Gastrocnemius medialis (tissue), 4 donors: Measurements from ENCODE around the gene ARHGAP19. TPM values are rescaled to one million over a fixed set of nuclear protein-coding genes. Genes with fewer than 3 reads are reported as not detected.

Source experiments
- ATAC-seq, 2 donors: fragments of 150-250 bp; one replicate each; pipeline ENCODE4 v1.9.1; 2016
- DNase-seq, 2 donors: peaks; one replicate each; pipeline ENCODE4 v3.0.0-alpha.2; 2019
- H3K27ac ChIP-seq, 4 donors: fragments of 200-600 bp; sonication (generic); 1 replicate in 1 of 4; 2 replicates in 3 of 4; pipeline ENCODE4 v1.5.1; 2016 to 2018; ENCODE audit warnings: mild to moderate bottlenecking in 2 of 4, moderate library complexity in 1 of 4
- H3K27me3 ChIP-seq, 3 donors: fragments of 200-600 bp; sonication (generic) in 2 of 3; 1 replicate in 1 of 3; 2 replicates in 2 of 3; pipeline versions ENCODE4 v1.5.1 to v1.6.0; 2016 to 2019; ENCODE audit warnings: mild to moderate bottlenecking in 1 of 3, moderate library complexity in 1 of 3
- H3K36me3 ChIP-seq, 2 donors: fragments of 200-600 bp; sonication (generic) in 1 of 2; one replicate each; pipeline ENCODE4 v1.5.1; 2017 to 2018
- H3K4me1 ChIP-seq, 2 donors: fragments of 200-600 bp; sonication (generic) in 1 of 2; one replicate each; pipeline ENCODE4 v1.5.1; 2016 to 2017; ENCODE audit warnings: mild to moderate bottlenecking in 2 of 2
- H3K4me3 ChIP-seq, 4 donors: fragments of 200-600 bp; sonication (generic) in 3 of 4; 1 replicate in 1 of 4; 2 replicates in 3 of 4; pipeline ENCODE4 v1.5.1; 2016 to 2019; ENCODE audit warnings: mild to moderate bottlenecking in 2 of 4
- H3K9me3 ChIP-seq, 3 donors: fragments of 200-600 bp; sonication (generic) in 2 of 3; 1 replicate in 1 of 3; 2 replicates in 2 of 3; pipeline ENCODE4 v1.5.1; 2016 to 2019
- POLR2A ChIP-seq, 2 donors: fragments of 450-650 bp; IDR thresholded peaks; one replicate each; pipeline ENCODE4 v1.6.1; 2017; ENCODE audit warnings: antibody characterized with exemption in 2 of 2, mild to moderate bottlenecking in 2 of 2, moderate library complexity in 2 of 2
- in situ Hi-C, 4 donors: fragments of 200-750 bp; cut with MboI; loops; one replicate each; pipeline versions ENCODE4 v1.15.0 to v1.8.0; 2017; ENCODE audit warnings: low sequenced_read_pairs in 4 of 4
- intact Hi-C: fragments of 100-400 bp; cut with DNase I; formaldehyde crosslinking; loops from one replicate; pipeline ENCODE4 v1.15.1; 2023; ENCODE audit warnings: low total_unique reads
- total RNA-seq, 4 donors: library from RNA; depleted of rRNA; stranded (reverse); fragments of >200 nt; gene quantifications; one replicate each; pipeline versions ENCODE4 v1.1.0 to v1.2.3, GENCODE V29; 2016
- TF ChIP-seq, protein P1 (sequence below), 5 experiments: fragments of 450-650 bp in 3 of 5; fragments of 200-600 bp in 2 of 5; sonication (generic) in 2 of 5; IDR thresholded peaks in 4 of 5; conservative IDR thresholded peaks in 1 of 5; 1 replicate in 4 of 5; 2 replicates in 1 of 5; pipeline ENCODE4 v1.5.1; 2016 to 2019; ENCODE audit warnings: antibody characterized with exemption in 5 of 5, mild to moderate bottlenecking in 3 of 5, moderate library complexity in 3 of 5

The ARHGAP19 gene
- total RNA-seq, 4 donors from 2014 or later: 1.7 to 12.3 (median 2.4) TPM

DNA sequence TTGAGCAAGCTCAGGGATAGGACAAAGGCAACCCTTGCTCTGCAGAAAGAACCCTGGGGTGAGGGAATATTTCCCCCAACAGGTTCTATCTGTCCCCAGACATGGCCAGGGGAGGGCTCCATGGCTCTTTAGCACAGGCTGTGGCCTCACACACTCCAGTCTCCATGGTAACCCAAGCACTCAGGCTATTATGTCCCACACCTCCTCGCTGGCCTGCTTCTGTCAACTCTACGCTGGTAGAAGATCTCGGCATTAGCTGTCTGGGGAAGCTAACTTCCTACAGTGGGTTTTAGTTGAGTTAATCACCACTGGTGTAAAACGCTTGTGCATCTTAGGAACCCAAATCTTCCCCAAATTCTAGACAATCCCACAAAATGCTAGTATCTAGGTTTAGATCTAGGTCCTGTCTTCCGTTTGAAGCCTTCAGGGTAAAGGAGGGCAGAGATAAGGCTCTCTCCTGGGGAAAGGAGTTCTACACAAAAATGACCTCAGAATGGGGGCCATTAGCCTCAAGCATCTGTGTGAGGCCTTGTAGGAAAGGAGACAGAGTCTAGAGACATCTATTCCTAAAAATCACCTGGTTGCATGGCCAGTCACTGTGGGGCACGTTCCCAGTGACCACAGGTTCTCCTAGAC is 70.0 kb downstream of the ARHGAP19 start:
- no peak for ATAC-seq
- DNase-seq: no peak
- intact Hi-C loops: no loop called here
- no peaks in the 10 kb centered on the region for H3K27me3 ChIP-seq
- H3K36me3 ChIP-seq: peaks cover 0 to 12% of the 10 kb centered on the region in 2 donors
- no peak for TF ChIP-seq POLR2A (IDR thresholded peaks at IDR 0.05)
- TF ChIP-seq, protein P1, sequence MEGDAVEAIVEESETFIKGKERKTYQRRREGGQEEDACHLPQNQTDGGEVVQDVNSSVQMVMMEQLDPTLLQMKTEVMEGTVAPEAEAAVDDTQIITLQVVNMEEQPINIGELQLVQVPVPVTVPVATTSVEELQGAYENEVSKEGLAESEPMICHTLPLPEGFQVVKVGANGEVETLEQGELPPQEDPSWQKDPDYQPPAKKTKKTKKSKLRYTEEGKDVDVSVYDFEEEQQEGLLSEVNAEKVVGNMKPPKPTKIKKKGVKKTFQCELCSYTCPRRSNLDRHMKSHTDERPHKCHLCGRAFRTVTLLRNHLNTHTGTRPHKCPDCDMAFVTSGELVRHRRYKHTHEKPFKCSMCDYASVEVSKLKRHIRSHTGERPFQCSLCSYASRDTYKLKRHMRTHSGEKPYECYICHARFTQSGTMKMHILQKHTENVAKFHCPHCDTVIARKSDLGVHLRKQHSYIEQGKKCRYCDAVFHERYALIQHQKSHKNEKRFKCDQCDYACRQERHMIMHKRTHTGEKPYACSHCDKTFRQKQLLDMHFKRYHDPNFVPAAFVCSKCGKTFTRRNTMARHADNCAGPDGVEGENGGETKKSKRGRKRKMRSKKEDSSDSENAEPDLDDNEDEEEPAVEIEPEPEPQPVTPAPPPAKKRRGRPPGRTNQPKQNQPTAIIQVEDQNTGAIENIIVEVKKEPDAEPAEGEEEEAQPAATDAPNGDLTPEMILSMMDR (IDR thresholded peaks at IDR 0.05 in 4 of 5, conservative IDR thresholded peaks at IDR 0.05 in 1 of 5): no peak
- no peaks in the 10 kb centered on the region for H3K4me1 ChIP-seq
- no peaks in the 10 kb centered on the region for H3K9me3 ChIP-seq
- H3K4me3 ChIP-seq: no peak overlapping the region
- in situ Hi-C loops: loop anchor here in 1 of 4 donors (25.0 kb wide), 1 partner anchor 835 kb away; no protein-coding TSS in a partner anchor
- no peak overlapping the region for H3K27ac ChIP-seq

DNA sequence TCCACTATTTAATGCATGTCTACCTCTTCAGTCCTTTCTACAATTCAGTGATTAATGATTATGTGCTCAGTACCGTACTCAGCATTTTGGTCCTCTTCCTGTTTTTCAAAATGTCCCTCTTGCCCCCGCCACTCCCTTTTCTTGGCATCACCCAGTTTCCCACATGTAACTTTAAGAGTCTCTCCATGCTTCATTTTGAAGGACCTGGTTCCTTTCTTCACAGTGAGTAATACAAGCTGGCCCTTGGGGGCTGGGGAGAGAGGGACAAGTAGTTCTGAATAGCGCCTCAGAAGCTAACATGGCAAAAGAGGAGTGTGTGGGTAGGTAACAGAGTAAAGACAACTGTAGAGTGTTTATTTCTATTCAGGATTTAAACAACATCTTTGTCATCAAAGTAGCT is 72.1 kb downstream of the ARHGAP19 start:
- DNase-seq (no peak), ATAC-seq (no peak)
- Histone ChIP-seq H3K36me3 (peaks cover 0 to 6% of the 10 kb centered on the region in 2 donors), H3K4me3 (no peak overlapping the region), H3K27me3 (no peaks in the 10 kb centered on the region), H3K27ac (no peak overlapping the region), H3K9me3 (no peaks in the 10 kb centered on the region), H3K4me1 (no peaks in the 10 kb centered on the region)
- in situ Hi-C loops: loop anchor here in 1 of 4 donors (25.0 kb wide), 1 partner anchor 833 kb away; no protein-coding TSS in a partner anchor
- intact Hi-C loops: no loop called here
- TF ChIP-seq POLR2A (IDR thresholded peaks at IDR 0.05): no peak
- TF ChIP-seq, protein P1 (IDR thresholded peaks at IDR 0.05 in 4 of 5, conservative IDR thresholded peaks at IDR 0.05 in 1 of 5): no peak

DNA sequence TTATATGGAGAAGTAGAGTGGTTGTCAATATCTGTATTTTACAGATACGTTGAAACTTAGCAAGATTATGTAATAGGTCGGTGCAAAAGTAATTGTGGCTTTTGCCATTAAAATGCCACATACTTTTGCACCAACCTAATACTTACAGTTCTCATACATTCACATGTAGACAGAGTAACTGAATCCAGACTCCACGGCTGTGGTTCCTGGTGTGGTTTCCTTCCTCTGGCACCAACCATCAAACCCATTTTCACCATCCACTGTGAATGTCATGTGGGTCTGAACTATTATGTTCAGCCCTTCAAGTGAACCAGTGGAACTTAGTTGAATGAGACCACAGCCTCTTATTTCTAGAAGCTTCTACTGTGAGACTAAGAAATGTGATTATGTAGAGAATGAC is 75.1 kb downstream of the ARHGAP19 start:
- in situ Hi-C loops (loop anchor here in 1 of 4 donors (25.0 kb wide), 1 partner anchor 830 kb away; no protein-coding TSS in a partner anchor), intact Hi-C loops (loop anchor here (10.0 kb wide), 1 partner anchor 842 kb away; no protein-coding TSS in a partner anchor)
- DNase-seq (no peak), ATAC-seq (no peak)
- no peaks in the 10 kb centered on the region for H3K27me3 ChIP-seq
- no peak overlapping the region for H3K27ac ChIP-seq
- no peak overlapping the region for H3K4me3 ChIP-seq
- peaks cover 0 to 4% of the 10 kb centered on the region in 2 donors for H3K36me3 ChIP-seq
- no peaks in the 10 kb centered on the region for H3K4me1 ChIP-seq
- no peaks in the 10 kb centered on the region for H3K9me3 ChIP-seq
- TF ChIP-seq, protein P1 (IDR thresholded peaks at IDR 0.05 in 4 of 5, conservative IDR thresholded peaks at IDR 0.05 in 1 of 5): no peak
- TF ChIP-seq POLR2A (IDR thresholded peaks at IDR 0.05): no peak

DNA sequence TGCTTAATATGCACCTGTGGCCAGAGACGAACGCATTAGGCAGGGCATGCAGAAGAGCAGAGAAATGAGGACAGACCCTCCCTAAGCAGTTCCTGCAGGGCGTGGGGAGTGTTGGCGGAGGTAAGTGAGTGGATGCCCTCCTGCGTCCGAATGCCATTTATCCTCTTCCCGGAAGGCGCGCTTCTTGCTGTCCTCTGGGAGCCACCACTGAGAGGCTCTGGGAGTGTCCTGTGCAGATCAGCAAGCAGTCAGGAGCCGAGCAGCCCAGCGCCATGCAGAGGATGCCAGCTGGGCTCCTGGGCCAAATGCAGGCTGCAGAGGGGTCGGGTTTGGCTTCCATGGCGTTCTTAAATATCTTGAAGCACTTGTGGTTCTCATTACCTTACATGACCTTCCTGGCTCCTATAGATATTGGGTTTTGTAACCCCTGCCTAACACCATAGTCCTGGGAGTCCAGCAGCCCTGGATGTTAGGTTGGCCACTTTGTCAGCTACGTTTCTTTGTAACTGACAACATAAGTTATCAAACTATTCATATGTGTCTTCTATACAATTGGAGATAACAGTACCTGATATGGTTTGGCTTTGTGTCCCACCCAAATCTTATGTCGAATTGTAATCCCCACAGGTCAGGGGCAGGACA is 76.7 kb downstream of the ARHGAP19 start:
- in situ Hi-C loops: loop anchor here in 1 of 4 donors (25.0 kb wide), 1 partner anchor 828 kb away; no protein-coding TSS in a partner anchor
- Histone ChIP-seq H3K4me1 (no peaks in the 10 kb centered on the region), H3K27ac (no peak overlapping the region), H3K4me3 (no peak overlapping the region), H3K9me3 (no peaks in the 10 kb centered on the region), H3K27me3 (no peaks in the 10 kb centered on the region), H3K36me3 (peaks cover 0 to 4% of the 10 kb centered on the region in 2 donors)
- intact Hi-C loops: loop anchor here (10.0 kb wide), 1 partner anchor 841 kb away; no protein-coding TSS in a partner anchor
- DNase-seq (no peak), ATAC-seq (no peak)
- TF ChIP-seq, protein P1 (IDR thresholded peaks at IDR 0.05 in 4 of 5, conservative IDR thresholded peaks at IDR 0.05 in 1 of 5): no peak
- TF ChIP-seq POLR2A (IDR thresholded peaks at IDR 0.05): no peak
